PC-3 (cell line): ENCODE results near the gene CPSF4. TPM values are rescaled to one million over a fixed set of nuclear protein-coding genes. Genes with fewer than 3 reads are reported as not detected.

Source experiments
- ATAC-seq: fragments of 200-7000 bp; cut with Tn5 transposase; 2 replicates; pipeline ENCODE4 v1.9.1; 2020; ENCODE audit warnings: mild to moderate bottlenecking, moderate library complexity
- BruUV-seq: library from RNA; stranded (reverse); fragments of 400-500 nt; replicated peaks from 2 replicates; lab custom pipeline; 2021; lab: Mats Ljungman, UMichigan
- CTCF ChIA-PET: fragments of 300-600 bp; sonication (Branson Sonifier 250); formaldehyde crosslinking; loops from one replicate; lab custom pipeline; 2022; ENCODE audit warnings: antibody characterized with exemption; lab: Charles Lee
- POLR2A ChIA-PET: fragments of 300-600 bp; sonication (Branson Sonifier 250); formaldehyde crosslinking; loops from one replicate; lab custom pipeline; 2022; ENCODE audit warnings: antibody characterized with exemption; ENCODE audit not compliant: unreplicated experiment; lab: Charles Lee
- DNase-seq: peaks from one replicate; pipeline ENCODE4 v3.0.0-alpha.2; 2015
- H2AFZ ChIP-seq: fragments of 300-600 bp; sonication (generic); 2 replicates; pipeline ENCODE4 v1.6.0; 2016; ENCODE audit warnings: antibody characterized with exemption, low read length
- H3F3A ChIP-seq: fragments of 300-600 bp; sonication (generic); one replicate; pipeline ENCODE4 v1.6.0; 2017; ENCODE audit warnings: antibody characterized with exemption, low read length, control low read depth, mild to moderate bottlenecking; ENCODE audit not compliant: unreplicated experiment
- H3K27ac ChIP-seq: fragments of 300-600 bp; sonication (generic); 2 replicates; pipeline ENCODE4 v1.5.1; 2016; ENCODE audit warnings: mild to moderate bottlenecking, low read length
- H3K27me3 ChIP-seq: fragments of 300-600 bp; sonication (generic); 2 replicates; pipeline ENCODE4 v1.6.1; 2016; ENCODE audit warnings: low read length, mixed read lengths
- H3K36me3 ChIP-seq: fragments of 300-600 bp; sonication (generic); 2 replicates; pipeline ENCODE4 v1.6.1; 2016; ENCODE audit warnings: low read depth, mixed run types, low read length, mixed read lengths
- H3K4me1 ChIP-seq: fragments of 300-600 bp; sonication (generic); 2 replicates; pipeline ENCODE4 v1.5.1; 2016; ENCODE audit warnings: low read length; ENCODE audit not compliant: insufficient read depth
- H3K4me2 ChIP-seq: fragments of 300-600 bp; sonication (generic); 2 replicates; pipeline ENCODE4 v1.6.0; 2016; ENCODE audit warnings: low read length
- H3K4me3 ChIP-seq: fragments of 300-600 bp; sonication (generic); 2 replicates; pipeline ENCODE4 v1.5.1; 2016; ENCODE audit warnings: mild to moderate bottlenecking, low read length, mixed read lengths
- H3K79me2 ChIP-seq: fragments of 300-600 bp; sonication (generic); 2 replicates; pipeline ENCODE4 v1.6.1; 2017; ENCODE audit warnings: low read length, mixed read lengths
- H3K9ac ChIP-seq: fragments of 300-600 bp; sonication (generic); 2 replicates; pipeline ENCODE4 v1.6.0; 2016; ENCODE audit warnings: mild to moderate bottlenecking, low read length
- H3K9me2 ChIP-seq: fragments of 300-600 bp; sonication (generic); replicated peaks from 2 replicates; pipeline ENCODE4 v1.6.1; 2016; ENCODE audit warnings: mixed run types, low read length, mixed read lengths
- H3K9me3 ChIP-seq: fragments of 300-600 bp; sonication (generic); 2 replicates; pipeline ENCODE4 v1.6.1; 2016; ENCODE audit warnings: low read length, mixed read lengths
- H4K20me1 ChIP-seq: fragments of 300-600 bp; sonication (generic); 2 replicates; pipeline ENCODE4 v1.6.1; 2016; ENCODE audit warnings: low read length, mixed read lengths
- CTCF ChIP-seq: fragments of 300-600 bp; sonication (generic); conservative IDR thresholded peaks from 2 replicates; pipeline ENCODE4 v1.5.1; 2017; ENCODE audit warnings: antibody characterized with exemption, low read depth, mild to moderate bottlenecking, low read length
- EZH2 ChIP-seq: fragments of 300-600 bp; sonication (generic); IDR thresholded peaks from one replicate; pipeline ENCODE4 v1.6.1; 2017; ENCODE audit warnings: antibody characterized with exemption, mild to moderate bottlenecking, low read length; ENCODE audit not compliant: unreplicated experiment
- EZH2phosphoT487 ChIP-seq: fragments of 300-600 bp; sonication (generic); IDR thresholded peaks from 2 replicates; pipeline ENCODE4 v1.6.1; 2018; ENCODE audit warnings: mild to moderate bottlenecking, antibody characterized with exemption, low read length, borderline replicate concordance
- intact Hi-C: fragments of 100-400 bp; cut with micrococcal nuclease; formaldehyde crosslinking; loops from 2 replicates; pipeline ENCODE4 v1.9.0; 2023
- total RNA-seq: library from RNA; depleted of rRNA; stranded (reverse); fragments of >200 nt; gene quantifications from 2 replicates; pipeline ENCODE4 v1.2.3, GENCODE V29; 2014

The CPSF4 gene
- total RNA-seq, 1 experiment from 2014 or later, result 65.3 TPM

GRCh38 chr7:99420986-99421385 lies 17.8 kb upstream of the CPSF4 start:
- TF ChIP-seq CTCF, result no peak
- TF ChIP-seq EZH2phosphoT487, result no peak
- TF ChIP-seq EZH2, result no peak
- intact Hi-C loops, result no loop called here
- Histone ChIP-seq H3K4me3 (no peak overlapping the region), H3K27ac (no peak overlapping the region), H3K9me3 (no peaks in the 10 kb centered on the region), H3K9me2 (no peaks in the 10 kb centered on the region), H3K9ac (no peak overlapping the region), H4K20me1 (no peaks in the 10 kb centered on the region), H3K79me2 (no peaks in the 10 kb centered on the region), H3K4me2 (no peak overlapping the region), H3K4me1 (no peaks in the 10 kb centered on the region), H3K27me3 (no peaks in the 10 kb centered on the region), H3K36me3 (peaks cover 30% of the 10 kb centered on the region), H2AFZ (no peak overlapping the region), H3F3A (no peaks in the 10 kb centered on the region)
- ChIA-PET CTCF (no interaction called here), POLR2A (interaction anchor here (0.6 kb wide), 1 partner anchor 147 kb away, joined by 3 read pairs; no protein-coding TSS in a partner anchor)
- no peak for DNase-seq
- no peak for ATAC-seq
- no TSS peak for BruUV-seq

- Histone ChIP-seq H3K4me3 (no peak overlapping the region), H3F3A (no peaks in the 10 kb centered on the region), H3K9ac (no peak overlapping the region), H3K4me2 (no peak overlapping the region), H3K9me2 (no peaks in the 10 kb centered on the region), H3K79me2 (no peaks in the 10 kb centered on the region), H3K36me3 (peaks cover 20% of the 10 kb centered on the region), H3K9me3 (no peaks in the 10 kb centered on the region), H3K27me3 (no peaks in the 10 kb centered on the region), H4K20me1 (no peaks in the 10 kb centered on the region), H2AFZ (no peak overlapping the region), H3K27ac (no peak overlapping the region), H3K4me1 (no peaks in the 10 kb centered on the region)
- ChIA-PET CTCF (no interaction called here), POLR2A (interaction anchor here (0.5 kb wide), 1 partner anchor 593 kb away, joined by 4 read pairs; no protein-coding TSS in a partner anchor)
- no peak for TF ChIP-seq EZH2
- TF ChIP-seq EZH2phosphoT487, result no peak
- no peak for TF ChIP-seq CTCF
- DNase-seq (no peak), ATAC-seq (peak; percentile 26; the same call in 1 of the 2 replicates)
- intact Hi-C loops, result no loop called here
- BruUV-seq, result no TSS peak
These were observed 16.6 kb upstream of the CPSF4 start for GRCh38 chr7:99422186-99422585.

GRCh38 chr7:99422625-99423024 lies 16.1 kb upstream of the CPSF4 start:
- Histone ChIP-seq H3K79me2 (no peaks in the 10 kb centered on the region), H3K9me3 (no peaks in the 10 kb centered on the region), H3K9ac (no peak overlapping the region), H3K27ac (no peak overlapping the region), H3K9me2 (no peaks in the 10 kb centered on the region), H3K4me3 (no peak overlapping the region), H3F3A (no peaks in the 10 kb centered on the region), H3K36me3 (peaks cover 17% of the 10 kb centered on the region), H3K4me2 (no peak overlapping the region), H3K27me3 (no peaks in the 10 kb centered on the region), H2AFZ (no peak overlapping the region), H4K20me1 (no peaks in the 10 kb centered on the region), H3K4me1 (no peaks in the 10 kb centered on the region)
- DNase-seq (no peak), ATAC-seq (no peak)
- CTCF ChIA-PET, result no interaction called here
- POLR2A ChIA-PET, result interaction anchor here (0.5 kb wide), 1 partner anchor 592 kb away, joined by 4 read pairs; no protein-coding TSS in a partner anchor
- intact Hi-C loops, result no loop called here
- no TSS peak for BruUV-seq
- no peak for TF ChIP-seq EZH2phosphoT487
